A673 (cell line): ENCODE measurements around the gene UCHL1. TPM values are rescaled to one million over a fixed set of nuclear protein-coding genes. Genes with fewer than 3 reads are reported as not detected.

Experiments used
- BruUV-seq: library from RNA; stranded (reverse); fragments of 400-500 nt; replicated peaks from 2 replicates; lab custom pipeline; 2021; lab: Mats Ljungman, UMichigan
- CTCF ChIA-PET: fragments of 300-600 bp; sonication (Branson Sonifier 250); formaldehyde crosslinking; loops from one replicate; lab custom pipeline; 2022; ENCODE audit warnings: antibody characterized with exemption; lab: Charles Lee
- POLR2A ChIA-PET: fragments of 300-600 bp; sonication (Branson Sonifier 250); formaldehyde crosslinking; loops from one replicate; lab custom pipeline; 2022; ENCODE audit warnings: antibody characterized with exemption; ENCODE audit not compliant: low non-redundant PET; lab: Charles Lee
- DNase-seq: peaks from one replicate; pipeline ENCODE4 v3.0.0-alpha.2; 2015; ENCODE audit warnings: low spot score
- H3K27ac ChIP-seq: fragments of 200-600 bp; sonication (generic); 2 replicates; pipeline ENCODE4 v1.5.1; 2016; ENCODE audit warnings: mixed run types, low read depth, mild to moderate bottlenecking, mixed read lengths, antibody characterized with exemption, low read length; ENCODE audit not compliant: poor library complexity, severe bottlenecking
- H3K27me3 ChIP-seq: fragments of 200-600 bp; sonication (generic); replicated peaks from 2 replicates; pipeline ENCODE4 v1.6.1; 2017; ENCODE audit warnings: mixed run types, low read depth, mild to moderate bottlenecking, mixed read lengths, antibody characterized with exemption, low read length; ENCODE audit not compliant: insufficient read depth, poor library complexity
- H3K36me3 ChIP-seq: fragments of 200-600 bp; sonication (generic); 2 replicates; pipeline ENCODE4 v1.6.1; 2016; ENCODE audit warnings: mixed run types, mild to moderate bottlenecking, mixed read lengths, antibody characterized with exemption, low read length; ENCODE audit not compliant: insufficient read depth, poor library complexity, severe bottlenecking
- H3K4me1 ChIP-seq: fragments of 200-600 bp; sonication (generic); 2 replicates; pipeline ENCODE4 v1.6.1; 2017; ENCODE audit warnings: mixed run types, mild to moderate bottlenecking, mixed read lengths, antibody characterized with exemption, low read length; ENCODE audit not compliant: insufficient read depth, poor library complexity, severe bottlenecking
- H3K4me3 ChIP-seq: fragments of 200-600 bp; sonication (generic); 2 replicates; pipeline ENCODE4 v1.5.1; 2016; ENCODE audit warnings: low read depth, mixed run types, mild to moderate bottlenecking, mixed read lengths, low read length; ENCODE audit not compliant: poor library complexity, severe bottlenecking
- H3K9me3 ChIP-seq: fragments of 200-600 bp; sonication (generic); 2 replicates; pipeline ENCODE4 v1.6.1; 2016; ENCODE audit warnings: mixed run types, low read depth, mild to moderate bottlenecking, mixed read lengths, antibody characterized with exemption, low read length; ENCODE audit not compliant: poor library complexity, severe bottlenecking
- EZH2 ChIP-seq: fragments of 200-600 bp; sonication (generic); IDR thresholded peaks from 2 replicates; pipeline ENCODE4 v1.6.1; 2017; ENCODE audit warnings: borderline replicate concordance, low read depth, mild to moderate bottlenecking, mixed read lengths, antibody characterized with exemption, low read length; ENCODE audit not compliant: poor library complexity, severe bottlenecking
- intact Hi-C: fragments of 100-400 bp; cut with micrococcal nuclease; formaldehyde crosslinking; loops from one replicate; pipeline ENCODE4 v1.10.0; 2022; ENCODE audit not compliant: unreplicated experiment
- total RNA-seq: library from RNA; stranded (reverse); gene quantifications from 2 replicates; pipeline ENCODE4 v1.2.3, GENCODE V29; 2021
- TF ChIP-seq, protein P1 (sequence below): fragments of 300-800, 200-600 bp; sonication (generic); conservative IDR thresholded peaks from 2 replicates; pipeline ENCODE4 v1.5.1; 2017; ENCODE audit warnings: low read depth, mild to moderate bottlenecking, antibody characterized with exemption, low read length, moderate library complexity, mixed read lengths

Gene UCHL1
- total RNA-seq, 1 experiment from 2014 or later: 959 TPM

DNA sequence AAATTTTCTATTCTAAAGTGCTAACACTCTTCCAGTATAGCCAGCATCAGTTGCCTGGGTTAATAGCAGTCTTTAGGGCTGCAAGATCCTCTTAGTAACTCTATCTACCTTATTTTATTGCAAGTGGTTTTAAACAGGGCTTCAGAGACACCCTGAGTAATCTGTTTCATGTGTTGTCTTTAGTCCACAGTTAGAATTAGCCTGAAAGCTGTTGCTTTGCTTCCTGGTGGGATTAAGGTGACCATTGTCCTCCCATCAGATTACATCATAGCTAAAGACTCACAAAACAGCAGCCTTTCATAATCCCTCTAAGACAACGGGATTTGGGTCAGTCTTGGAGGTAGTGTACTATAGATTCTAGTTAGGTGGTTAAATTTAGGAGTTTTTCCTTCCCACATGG is 7.5 kb downstream of the UCHL1 start:
- no peaks in the 10 kb centered on the region for H3K27me3 ChIP-seq
- no peak overlapping the region for H3K27ac ChIP-seq
- H3K4me3 ChIP-seq: no peak overlapping the region
- TF ChIP-seq, protein P1, sequence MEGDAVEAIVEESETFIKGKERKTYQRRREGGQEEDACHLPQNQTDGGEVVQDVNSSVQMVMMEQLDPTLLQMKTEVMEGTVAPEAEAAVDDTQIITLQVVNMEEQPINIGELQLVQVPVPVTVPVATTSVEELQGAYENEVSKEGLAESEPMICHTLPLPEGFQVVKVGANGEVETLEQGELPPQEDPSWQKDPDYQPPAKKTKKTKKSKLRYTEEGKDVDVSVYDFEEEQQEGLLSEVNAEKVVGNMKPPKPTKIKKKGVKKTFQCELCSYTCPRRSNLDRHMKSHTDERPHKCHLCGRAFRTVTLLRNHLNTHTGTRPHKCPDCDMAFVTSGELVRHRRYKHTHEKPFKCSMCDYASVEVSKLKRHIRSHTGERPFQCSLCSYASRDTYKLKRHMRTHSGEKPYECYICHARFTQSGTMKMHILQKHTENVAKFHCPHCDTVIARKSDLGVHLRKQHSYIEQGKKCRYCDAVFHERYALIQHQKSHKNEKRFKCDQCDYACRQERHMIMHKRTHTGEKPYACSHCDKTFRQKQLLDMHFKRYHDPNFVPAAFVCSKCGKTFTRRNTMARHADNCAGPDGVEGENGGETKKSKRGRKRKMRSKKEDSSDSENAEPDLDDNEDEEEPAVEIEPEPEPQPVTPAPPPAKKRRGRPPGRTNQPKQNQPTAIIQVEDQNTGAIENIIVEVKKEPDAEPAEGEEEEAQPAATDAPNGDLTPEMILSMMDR: no peak
- TF ChIP-seq EZH2: no peak
- H3K4me1 ChIP-seq: peaks cover 2% of the 10 kb centered on the region
- CTCF ChIA-PET: no interaction called here
- H3K9me3 ChIP-seq: no peaks in the 10 kb centered on the region
- H3K36me3 ChIP-seq: peaks cover 92% of the 10 kb centered on the region
- DNase-seq: no peak
- intact Hi-C loops: no loop called here
- POLR2A ChIA-PET: interaction anchor here (0.8 kb wide), 1 partner anchor 46 kb away, joined by 3 read pairs; no protein-coding TSS in a partner anchor
- no TSS peak for BruUV-seq

DNA sequence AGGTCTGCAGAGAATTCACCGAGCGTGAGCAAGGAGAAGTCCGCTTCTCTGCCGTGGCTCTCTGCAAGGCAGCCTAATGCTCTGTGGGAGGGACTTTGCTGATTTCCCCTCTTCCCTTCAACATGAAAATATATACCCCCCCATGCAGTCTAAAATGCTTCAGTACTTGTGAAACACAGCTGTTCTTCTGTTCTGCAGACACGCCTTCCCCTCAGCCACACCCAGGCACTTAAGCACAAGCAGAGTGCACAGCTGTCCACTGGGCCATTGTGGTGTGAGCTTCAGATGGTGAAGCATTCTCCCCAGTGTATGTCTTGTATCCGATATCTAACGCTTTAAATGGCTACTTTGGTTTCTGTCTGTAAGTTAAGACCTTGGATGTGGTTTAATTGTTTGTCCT is 11.3 kb downstream of the UCHL1 start:
- no peak overlapping the region for H3K27ac ChIP-seq
- ChIA-PET POLR2A (no interaction called here), CTCF (no interaction called here)
- H3K4me3 ChIP-seq: no peak overlapping the region
- no peak for TF ChIP-seq EZH2
- TF ChIP-seq, protein P1: no peak
- H3K36me3 ChIP-seq: peaks cover 54% of the 10 kb centered on the region
- H3K4me1 ChIP-seq: no peaks in the 10 kb centered on the region
- no TSS peak for BruUV-seq
- intact Hi-C loops: no loop called here
- DNase-seq: no peak
- H3K27me3 ChIP-seq: no peaks in the 10 kb centered on the region
- no peaks in the 10 kb centered on the region for H3K9me3 ChIP-seq

DNA sequence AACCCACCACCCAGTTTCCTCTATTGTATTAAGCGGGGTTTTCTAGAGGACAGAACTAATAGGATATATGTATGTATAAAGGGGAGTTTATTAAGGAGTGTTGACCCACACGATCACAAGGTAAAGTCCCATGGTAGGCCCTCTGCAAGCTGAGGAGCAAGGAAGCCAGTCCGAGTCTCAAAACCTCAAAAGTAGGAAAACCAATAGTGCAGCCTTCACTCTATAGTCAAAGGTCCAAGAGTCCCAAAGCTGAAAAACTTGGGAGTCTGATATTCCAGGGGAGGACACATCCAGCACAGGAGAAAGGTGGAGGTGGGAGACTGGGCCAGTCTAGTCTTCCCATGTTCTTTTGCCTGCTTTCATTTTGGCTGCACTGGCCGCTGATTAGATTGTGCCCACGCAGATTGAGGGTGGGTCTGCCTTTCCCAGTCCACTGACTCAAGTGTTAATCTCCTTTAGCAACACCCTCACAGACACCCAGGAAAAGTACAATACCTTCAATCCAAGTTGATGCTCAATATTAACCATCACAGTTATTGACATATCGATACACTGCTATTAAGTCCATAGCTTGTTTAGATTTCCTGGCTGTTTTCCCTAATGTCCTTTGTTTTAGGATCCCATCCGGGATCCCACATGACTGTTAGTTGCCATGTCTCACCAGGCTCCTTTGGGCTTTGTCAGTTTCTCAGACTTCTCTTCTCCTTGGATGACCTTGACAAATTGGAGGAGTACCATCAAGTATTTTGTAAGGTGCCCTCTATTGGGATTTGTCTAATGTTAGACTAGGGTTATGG is 12.2 kb downstream of the UCHL1 start:
- H3K36me3 ChIP-seq: peaks cover 45% of the 10 kb centered on the region
- BruUV-seq: no TSS peak
- no peaks in the 10 kb centered on the region for H3K4me1 ChIP-seq
- ChIA-PET CTCF (no interaction called here), POLR2A (no interaction called here)
- no peak overlapping the region for H3K27ac ChIP-seq
- no peak for TF ChIP-seq EZH2
- TF ChIP-seq, protein P1: no peak
- no peak overlapping the region for H3K4me3 ChIP-seq
- intact Hi-C loops: no loop called here
- no peaks in the 10 kb centered on the region for H3K27me3 ChIP-seq
- H3K9me3 ChIP-seq: no peaks in the 10 kb centered on the region
- DNase-seq: no peak
